NCI-H1694 treated with DMSO at 0.1 percent for 48 hours (cell line): Measurements from ENCODE around the gene GPR152.

Source experiments
- DNase-seq: peaks from one replicate; lab custom pipeline; 2025; lab: John Stamatoyannopoulos, UW

GPR152 gene

GRCh38 chr11:67464411-67465188, 12.1 kb upstream of the GPR152 start:
- DNase-seq = no peak

GRCh38 chr11:67463680-67464410, 11.3 kb upstream of the GPR152 start:
- DNase-seq = no peak

DNA sequence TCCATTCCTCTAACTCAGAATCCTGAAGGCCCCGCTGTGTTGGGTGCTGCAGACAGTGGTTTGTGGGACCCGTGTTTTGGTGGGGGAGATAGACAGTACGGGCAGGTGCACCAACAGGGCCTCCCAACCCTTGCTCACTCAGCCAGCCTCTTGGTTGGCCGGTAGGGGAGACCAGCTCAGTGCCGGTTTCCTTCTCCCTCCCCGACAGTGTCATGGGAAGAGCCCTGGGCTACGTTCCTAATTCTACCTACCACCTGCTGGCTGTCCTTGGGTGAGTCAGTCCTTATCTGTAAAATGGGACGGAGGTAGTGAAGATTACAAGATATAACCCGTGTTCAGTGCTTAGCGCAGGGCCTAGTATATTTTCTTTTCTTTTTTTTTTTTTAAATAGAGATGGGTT, 10.7 kb upstream of the GPR152 start:
- DNase-seq = no peak

- DNase-seq = no peak
These were observed 5.7 kb upstream of the GPR152 start for GRCh38 chr11:67458266-67458665.

GRCh38 chr11:67457453-67457852, 4.9 kb upstream of the GPR152 start:
- DNase-seq = no peak

DNA sequence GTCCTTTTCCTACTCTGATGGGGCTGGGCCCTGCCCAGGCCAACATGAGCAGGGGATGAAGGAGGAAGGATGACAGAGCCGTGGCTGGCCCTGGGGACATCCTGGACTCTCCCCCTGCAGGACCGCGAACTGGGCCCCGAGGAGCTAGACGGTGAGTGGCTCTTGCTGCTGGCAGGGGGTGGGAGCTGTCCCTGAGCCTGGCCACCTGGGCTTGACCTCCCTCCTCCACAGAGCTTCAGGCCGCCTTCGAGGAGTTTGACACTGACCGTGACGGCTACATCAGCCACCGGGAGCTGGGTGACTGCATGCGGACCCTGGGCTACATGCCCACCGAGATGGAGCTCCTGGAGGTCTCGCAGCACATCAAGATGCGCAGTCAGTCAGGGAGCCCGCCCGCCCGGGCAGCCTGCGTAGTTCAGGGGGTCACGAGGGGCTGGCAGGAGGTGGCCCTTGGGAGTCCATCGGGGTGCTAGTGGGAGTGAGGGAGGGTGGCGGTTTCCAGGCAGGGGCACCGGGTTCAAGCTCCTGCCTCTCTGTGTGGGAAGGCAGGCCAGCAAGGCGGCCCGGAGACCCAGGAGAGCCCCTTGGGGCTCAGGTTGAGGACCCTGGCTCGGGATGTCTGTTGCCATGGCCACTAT, 3.7 kb upstream of the GPR152 start:
- DNase-seq = no peak

DNA sequence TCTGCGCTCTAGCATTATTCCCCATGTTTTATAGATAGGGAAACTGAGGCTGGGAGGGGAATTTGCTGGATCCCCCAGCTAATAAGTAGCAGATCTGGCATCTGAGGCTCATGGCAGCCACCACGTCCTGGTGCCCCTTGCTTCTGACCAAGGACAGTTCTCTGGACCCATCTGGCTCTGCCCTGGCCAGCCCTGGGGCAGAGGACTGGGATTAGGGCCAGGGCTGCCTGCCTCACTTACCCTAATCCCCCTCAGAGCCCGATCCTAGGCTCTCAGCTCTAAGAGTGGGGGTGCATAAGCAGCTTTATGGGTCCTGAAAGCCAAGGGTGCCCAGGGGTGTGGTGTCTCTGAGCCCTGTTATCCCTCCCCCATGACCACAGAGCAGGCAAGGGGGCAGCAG, 2.5 kb upstream of the GPR152 start, which contains the start of gene CABP4:
Gene CABP4, plus strand, starts transcription at position 301 of the 400 bp plus-strand sequence. Its CDS starts 70 bp downstream, at position 371.
- DNase-seq = no peak

- no peak for DNase-seq
These were observed 1.5 kb upstream of the GPR152 start for GRCh38 chr11:67453816-67454732.

DNA sequence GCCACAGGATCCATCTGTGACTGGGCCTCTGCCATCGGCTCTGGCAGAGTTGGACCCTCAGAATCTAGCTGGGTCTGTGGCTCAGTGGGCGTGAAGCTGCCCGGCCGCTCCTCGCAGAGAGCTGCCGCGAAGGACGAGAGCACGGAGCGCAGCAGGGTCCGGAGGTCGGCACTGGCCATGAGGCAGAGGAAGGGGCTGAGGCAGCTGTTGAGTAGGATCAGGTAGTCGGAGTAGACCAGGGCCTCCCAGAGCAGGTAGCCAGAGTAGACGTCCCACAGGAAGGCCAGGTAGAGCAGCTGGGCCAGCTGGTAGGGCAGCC, 912 bp downstream of the GPR152 start:
- no peak for DNase-seq

GRCh38 chr11:67450796-67451657, 1.5 kb downstream of the GPR152 start:
- no peak for DNase-seq

DNA sequence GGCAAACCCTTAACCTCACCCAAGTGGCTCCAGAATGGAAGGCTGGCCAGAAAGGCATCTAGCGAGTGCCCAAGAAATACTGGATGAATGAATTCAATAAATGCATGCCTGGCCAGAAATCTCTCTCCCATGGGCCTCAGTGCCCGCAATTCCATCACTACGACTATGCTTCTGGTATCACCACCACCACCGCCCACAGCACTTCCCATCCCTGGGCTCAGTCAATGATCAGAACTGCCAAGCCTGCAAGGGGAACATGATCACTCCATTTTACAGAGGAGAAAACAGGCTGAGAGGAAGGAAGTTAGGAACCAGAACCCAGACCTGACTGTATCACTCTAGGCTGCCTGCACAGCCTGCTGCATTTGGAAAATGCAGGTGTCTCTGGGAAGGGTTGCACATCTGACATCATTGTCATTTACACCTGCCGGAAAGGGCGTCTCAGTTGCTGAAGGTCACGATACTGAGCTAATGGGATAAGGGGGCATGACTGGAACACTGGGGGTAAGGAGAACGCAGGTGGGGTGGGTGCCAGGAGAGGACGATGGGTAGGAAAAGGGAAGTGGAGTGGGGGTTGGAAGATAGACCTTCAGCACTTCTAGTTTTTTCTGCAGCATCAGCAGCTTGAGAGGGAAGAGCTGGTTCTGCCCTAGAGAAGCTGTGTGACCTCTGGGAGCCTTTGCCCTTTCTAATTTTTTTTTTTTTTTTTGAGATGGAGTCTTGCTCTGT, 3.2 kb downstream of the GPR152 start:
- no peak for DNase-seq

GRCh38 chr11:67448220-67448609, 4.3 kb downstream of the GPR152 start:
- DNase-seq = no peak

GRCh38 chr11:67445515-67445914, 7.0 kb downstream of the GPR152 start:
- no peak for DNase-seq

- DNase-seq = no peak
These were observed 9.8 kb downstream of the GPR152 start for GRCh38 chr11:67442504-67443404.

- no peak for DNase-seq
These were observed 10.7 kb downstream of the GPR152 start for GRCh38 chr11:67441731-67442351.

GRCh38 chr11:67441098-67441563, 11.4 kb downstream of the GPR152 start:
- no peak for DNase-seq

DNA sequence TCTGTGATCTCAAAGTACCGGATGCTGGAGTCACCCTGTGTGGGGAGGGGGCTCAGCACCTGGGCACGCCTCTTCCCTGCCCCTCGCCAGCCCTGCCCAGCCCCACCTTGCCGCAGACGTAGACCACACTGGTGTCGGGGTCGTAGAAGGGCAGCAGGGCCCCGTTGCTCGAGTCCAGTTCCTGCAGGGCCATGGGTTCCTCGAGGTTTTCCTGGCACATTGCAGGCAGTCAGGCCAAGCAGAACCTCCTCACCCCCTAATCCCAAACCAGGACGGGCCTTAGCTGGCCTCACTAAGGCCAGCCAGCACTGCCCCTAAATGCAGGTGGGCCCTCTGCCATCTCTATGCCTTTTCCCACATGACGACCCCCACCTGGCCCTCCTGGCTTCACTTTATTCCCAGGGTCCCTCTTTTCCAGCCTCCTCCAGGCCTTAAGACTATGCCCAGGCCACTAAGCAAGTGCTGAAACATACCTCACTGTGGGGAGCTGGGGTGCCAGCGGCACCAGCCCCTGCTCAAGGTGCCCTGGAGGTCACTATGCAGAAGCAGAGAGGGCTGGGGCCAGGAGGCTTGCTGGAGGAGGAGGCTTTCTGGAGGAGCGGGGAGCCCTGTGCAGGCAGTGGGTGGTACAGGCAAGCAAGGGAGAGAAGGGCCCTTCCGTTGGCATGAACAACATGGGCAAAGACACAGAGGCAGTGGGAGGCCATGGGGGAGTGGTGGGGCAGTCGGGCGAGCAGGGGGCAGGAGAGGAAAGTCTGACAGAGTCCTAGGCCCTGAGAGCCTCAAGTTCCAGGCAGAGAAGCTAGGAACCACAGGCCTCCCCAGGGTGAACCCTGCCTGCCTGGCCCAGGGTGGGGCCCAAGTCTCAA, 12.1 kb downstream of the GPR152 start:
- no peak for DNase-seq
